Bronchial epithelial cell (primary cell): ENCODE results near the gene PLPP1. TPM values are rescaled to one million over a fixed set of nuclear protein-coding genes. Genes with fewer than 3 reads are reported as not detected.

Experiments
- DNase-seq: peaks from one replicate; pipeline ENCODE4 v3.0.0-alpha.2; 2010; ENCODE audit warnings: low read depth
- FAIRE-seq: peaks from 2 replicates; lab custom pipeline; 2011; peaks lifted over from hg19 to GRCh38; lab: Jason Lieb, UNC
- H3K27me3 ChIP-seq: 2 replicates; pipeline ENCODE4 v1.5.1; 2011; ENCODE audit warnings: low read length; ENCODE audit not compliant: control insufficient read depth, insufficient read depth
- H3K36me3 ChIP-seq: 2 replicates; pipeline ENCODE4 v1.5.1; 2011; ENCODE audit warnings: low read length; ENCODE audit not compliant: control insufficient read depth, insufficient read depth
- H3K4me3 ChIP-seq: 2 replicates; pipeline ENCODE4 v1.5.1; 2011; ENCODE audit warnings: mild to moderate bottlenecking, low read depth, low read length, control low read depth
- total RNA-seq: library from RNA; depleted of rRNA; stranded (reverse); fragments of >200 nt; gene quantifications from 2 replicates; pipeline ENCODE4 v1.2.1, GENCODE V29; 2014
- TF ChIP-seq, protein P1 (sequence below): IDR thresholded peaks from 2 replicates; pipeline ENCODE4 v1.5.1; 2011; ENCODE audit warnings: mild to moderate bottlenecking, moderate library complexity, low read length, control low read depth, inconsistent platforms; ENCODE audit not compliant: insufficient read depth, severe bottlenecking

PLPP1 gene
- total RNA-seq, 1 donor from 2014 or later, result 17.6 TPM

DNA sequence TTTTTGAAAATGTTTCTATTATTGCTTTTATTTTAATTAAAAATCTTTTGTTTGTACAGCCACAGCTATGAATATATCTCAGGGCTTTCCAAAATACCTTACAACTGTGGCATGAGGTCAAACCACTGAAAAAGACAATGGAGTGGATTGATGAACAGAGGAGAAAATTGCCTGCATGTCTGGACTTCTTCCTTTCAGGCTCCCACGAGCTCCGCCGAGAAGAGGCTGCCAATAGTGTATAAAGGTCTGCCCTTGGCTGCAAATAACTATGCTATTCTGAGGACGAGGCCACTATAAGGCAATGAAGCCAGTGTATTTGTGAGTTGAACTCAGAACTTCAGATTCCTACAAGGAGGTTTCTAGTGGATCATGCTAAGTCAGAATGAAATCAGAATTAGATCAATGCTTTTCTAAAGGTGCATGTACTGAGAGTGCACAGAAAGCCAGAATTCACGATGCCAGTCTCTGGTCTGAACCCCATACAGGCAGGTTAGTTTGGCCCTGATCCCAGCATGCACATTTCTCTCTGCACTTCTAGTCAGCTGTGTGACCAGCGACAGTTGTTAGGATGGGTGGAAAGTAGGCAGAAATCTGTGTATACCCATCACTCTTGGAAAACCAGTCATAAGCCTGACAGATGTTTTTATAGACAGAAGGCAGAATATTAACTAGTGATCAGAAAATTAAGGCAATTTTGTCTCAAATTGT lies 42.7 kb upstream of the PLPP1 start:
- no peak for FAIRE-seq
- no peak overlapping the region for H3K4me3 ChIP-seq
- H3K27me3 ChIP-seq, result no peaks in the 10 kb centered on the region
- peak; percentile 78 for DNase-seq
- TF ChIP-seq, protein P1, sequence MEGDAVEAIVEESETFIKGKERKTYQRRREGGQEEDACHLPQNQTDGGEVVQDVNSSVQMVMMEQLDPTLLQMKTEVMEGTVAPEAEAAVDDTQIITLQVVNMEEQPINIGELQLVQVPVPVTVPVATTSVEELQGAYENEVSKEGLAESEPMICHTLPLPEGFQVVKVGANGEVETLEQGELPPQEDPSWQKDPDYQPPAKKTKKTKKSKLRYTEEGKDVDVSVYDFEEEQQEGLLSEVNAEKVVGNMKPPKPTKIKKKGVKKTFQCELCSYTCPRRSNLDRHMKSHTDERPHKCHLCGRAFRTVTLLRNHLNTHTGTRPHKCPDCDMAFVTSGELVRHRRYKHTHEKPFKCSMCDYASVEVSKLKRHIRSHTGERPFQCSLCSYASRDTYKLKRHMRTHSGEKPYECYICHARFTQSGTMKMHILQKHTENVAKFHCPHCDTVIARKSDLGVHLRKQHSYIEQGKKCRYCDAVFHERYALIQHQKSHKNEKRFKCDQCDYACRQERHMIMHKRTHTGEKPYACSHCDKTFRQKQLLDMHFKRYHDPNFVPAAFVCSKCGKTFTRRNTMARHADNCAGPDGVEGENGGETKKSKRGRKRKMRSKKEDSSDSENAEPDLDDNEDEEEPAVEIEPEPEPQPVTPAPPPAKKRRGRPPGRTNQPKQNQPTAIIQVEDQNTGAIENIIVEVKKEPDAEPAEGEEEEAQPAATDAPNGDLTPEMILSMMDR, result no peak
- H3K36me3 ChIP-seq, result no peaks in the 10 kb centered on the region

DNA sequence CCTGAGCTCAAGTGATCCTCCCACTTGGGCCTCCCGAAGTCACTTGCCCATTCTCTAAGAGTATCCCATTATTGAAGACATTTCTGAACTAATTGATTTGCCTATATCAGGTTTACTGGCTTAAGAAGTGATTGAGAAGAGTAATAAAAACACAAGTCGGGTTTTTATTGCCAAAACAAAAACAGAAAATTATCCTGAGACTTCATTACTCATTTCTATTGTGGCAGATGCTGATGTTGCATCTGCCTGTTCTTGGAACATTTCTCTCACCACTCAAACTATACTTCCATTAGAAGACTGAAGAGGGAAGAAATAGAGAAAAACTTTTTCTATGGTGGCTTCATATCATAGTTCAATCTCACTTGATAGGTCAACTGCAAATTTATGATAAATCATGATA lies 41.9 kb upstream of the PLPP1 start:
- DNase-seq (no peak), FAIRE-seq (no peak)
- H3K4me3 ChIP-seq, result no peak overlapping the region
- TF ChIP-seq, protein P1, result no peak
- no peaks in the 10 kb centered on the region for H3K27me3 ChIP-seq
- H3K36me3 ChIP-seq, result no peaks in the 10 kb centered on the region

DNA sequence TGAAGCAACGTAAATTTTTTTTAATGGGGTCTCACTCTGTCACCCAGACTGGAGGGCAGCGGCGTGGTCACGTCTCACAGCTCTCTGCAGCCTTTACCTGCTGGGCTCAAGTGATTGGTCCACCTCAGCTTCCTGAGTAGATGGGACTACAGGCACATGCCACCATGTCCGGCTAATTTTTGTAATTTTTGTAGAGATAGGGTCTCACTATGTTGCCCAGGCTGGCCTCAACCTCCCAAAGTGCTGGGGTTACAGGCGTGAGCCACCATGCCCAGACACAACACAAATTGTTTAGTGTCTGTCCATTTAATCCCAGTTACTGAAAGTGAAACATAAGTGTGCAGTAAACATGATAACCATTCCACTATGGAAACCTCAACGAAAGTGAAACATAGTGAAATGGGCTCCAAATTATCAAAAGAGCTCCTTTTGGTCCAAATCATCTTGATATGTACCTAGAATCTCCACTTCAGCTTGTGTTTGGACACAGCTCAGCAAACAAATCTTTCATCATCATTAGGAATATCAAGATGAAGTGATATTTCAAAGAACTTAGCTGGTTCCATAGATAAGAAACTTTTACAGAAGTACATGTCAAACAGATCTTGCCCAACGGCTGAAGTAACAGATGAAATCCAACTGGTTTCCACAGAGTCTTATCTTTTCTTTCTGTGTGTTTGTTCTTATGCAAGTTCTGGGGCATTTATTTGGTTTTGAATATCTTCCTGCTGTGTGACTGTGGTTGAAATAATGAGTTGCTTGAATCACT lies 41.2 kb upstream of the PLPP1 start:
- DNase-seq (no peak), FAIRE-seq (no peak)
- no peaks in the 10 kb centered on the region for H3K27me3 ChIP-seq
- TF ChIP-seq, protein P1, result no peak
- H3K36me3 ChIP-seq, result no peaks in the 10 kb centered on the region
- no peak overlapping the region for H3K4me3 ChIP-seq

DNA sequence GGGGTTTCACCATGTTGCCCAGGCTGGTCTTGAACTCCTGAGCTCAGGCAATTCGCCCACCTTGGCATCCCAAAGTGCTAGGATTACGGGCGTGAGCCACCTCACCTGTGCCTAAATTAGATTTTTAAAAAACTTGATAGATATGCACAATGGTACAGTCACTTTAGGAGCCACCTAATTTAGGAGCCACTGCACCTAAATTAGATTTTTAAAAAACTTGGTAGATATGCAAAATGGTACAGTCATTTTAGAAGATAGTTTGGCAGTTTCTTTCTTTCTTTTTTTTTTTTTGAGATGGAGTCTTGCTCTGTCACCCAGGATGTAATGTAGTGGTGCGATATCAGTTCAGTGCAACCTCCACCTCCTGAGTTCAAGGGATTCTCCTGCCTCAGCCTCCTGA lies 37.8 kb upstream of the PLPP1 start:
- no peak for FAIRE-seq
- H3K27me3 ChIP-seq, result no peaks in the 10 kb centered on the region
- DNase-seq, result no peak
- no peak overlapping the region for H3K4me3 ChIP-seq
- TF ChIP-seq, protein P1, result no peak
- no peaks in the 10 kb centered on the region for H3K36me3 ChIP-seq

- TF ChIP-seq, protein P1, result no peak
- no peak overlapping the region for H3K4me3 ChIP-seq
- DNase-seq, result no peak
- no peak for FAIRE-seq
- H3K27me3 ChIP-seq, result no peaks in the 10 kb centered on the region
- no peaks in the 10 kb centered on the region for H3K36me3 ChIP-seq
These were observed 37.3 kb upstream of the PLPP1 start for GRCh38 chr5:55572020-55572419.

GRCh38 chr5:55570570-55570969 lies 35.8 kb upstream of the PLPP1 start:
- Histone ChIP-seq H3K36me3 (no peaks in the 10 kb centered on the region), H3K4me3 (no peak overlapping the region), H3K27me3 (no peaks in the 10 kb centered on the region)
- no peak for DNase-seq
- no peak for FAIRE-seq
- TF ChIP-seq, protein P1, result no peak
